C4-2B (cell line): ENCODE data around the gene LIPG.

Experiments used
- CTCF ChIP-seq: fragments of 450-650 bp; conservative IDR thresholded peaks from 2 replicates; pipeline ENCODE4 v1.5.1; 2017; ENCODE audit warnings: mild to moderate bottlenecking
- ZFX ChIP-seq: fragments of 450-650 bp; IDR thresholded peaks from 2 replicates; pipeline ENCODE4 v1.6.1; 2017

- TF ChIP-seq CTCF (no peak), ZFX (no peak)
These were observed 30.1 kb upstream of the LIPG start for GRCh38 chr18:49531678-49532153.
